PC-9 (cell line): Measurements from ENCODE around the gene PALLD.

Experiments used
- EZH2 ChIP-seq: fragments of 200-600 bp; sonication (generic); IDR thresholded peaks from 2 replicates; pipeline ENCODE4 v1.8.0; 2017; ENCODE audit warnings: antibody characterized with exemption, low read depth
- TF ChIP-seq, protein P1 (sequence below): fragments of 200-600 bp; sonication (generic); conservative IDR thresholded peaks from 2 replicates; pipeline ENCODE4 v1.6.1; 2017; ENCODE audit warnings: mixed run types, antibody characterized with exemption, mild to moderate bottlenecking, moderate library complexity

DNA sequence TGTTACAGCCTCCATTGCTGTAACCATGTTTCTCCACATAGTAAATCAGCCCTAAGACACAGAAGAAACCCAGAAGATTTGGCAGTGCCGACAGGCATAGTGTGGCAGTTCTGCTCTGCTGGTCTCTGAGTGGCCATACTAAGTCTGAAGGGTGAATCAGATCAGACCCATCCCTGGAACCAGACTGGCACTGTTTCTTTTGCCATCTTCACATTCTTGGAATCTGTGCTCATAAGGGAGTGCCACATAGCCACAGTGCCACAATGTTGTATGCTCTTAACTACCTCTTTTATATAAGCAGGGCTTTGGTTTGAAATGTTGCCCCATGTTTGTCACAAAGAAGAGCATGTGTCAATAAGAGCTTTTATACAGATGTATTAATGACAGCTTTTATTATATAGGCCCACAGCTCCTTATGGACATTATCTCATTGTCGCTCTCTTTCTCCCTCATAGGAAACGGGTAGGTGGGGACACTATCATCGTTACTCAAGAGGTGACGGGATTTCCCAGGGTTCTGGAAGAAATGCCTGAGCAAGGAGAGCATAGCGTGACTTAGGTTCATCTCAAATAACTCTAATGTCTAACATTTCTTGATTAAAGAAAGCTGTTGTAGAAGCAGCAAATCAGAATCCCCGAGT is 385.0 kb downstream of the PALLD start:
- TF ChIP-seq, protein P1, sequence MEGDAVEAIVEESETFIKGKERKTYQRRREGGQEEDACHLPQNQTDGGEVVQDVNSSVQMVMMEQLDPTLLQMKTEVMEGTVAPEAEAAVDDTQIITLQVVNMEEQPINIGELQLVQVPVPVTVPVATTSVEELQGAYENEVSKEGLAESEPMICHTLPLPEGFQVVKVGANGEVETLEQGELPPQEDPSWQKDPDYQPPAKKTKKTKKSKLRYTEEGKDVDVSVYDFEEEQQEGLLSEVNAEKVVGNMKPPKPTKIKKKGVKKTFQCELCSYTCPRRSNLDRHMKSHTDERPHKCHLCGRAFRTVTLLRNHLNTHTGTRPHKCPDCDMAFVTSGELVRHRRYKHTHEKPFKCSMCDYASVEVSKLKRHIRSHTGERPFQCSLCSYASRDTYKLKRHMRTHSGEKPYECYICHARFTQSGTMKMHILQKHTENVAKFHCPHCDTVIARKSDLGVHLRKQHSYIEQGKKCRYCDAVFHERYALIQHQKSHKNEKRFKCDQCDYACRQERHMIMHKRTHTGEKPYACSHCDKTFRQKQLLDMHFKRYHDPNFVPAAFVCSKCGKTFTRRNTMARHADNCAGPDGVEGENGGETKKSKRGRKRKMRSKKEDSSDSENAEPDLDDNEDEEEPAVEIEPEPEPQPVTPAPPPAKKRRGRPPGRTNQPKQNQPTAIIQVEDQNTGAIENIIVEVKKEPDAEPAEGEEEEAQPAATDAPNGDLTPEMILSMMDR = no peak
- no peak for TF ChIP-seq EZH2
